HG03175 (cell line): Measurements from ENCODE around the gene GARIN3.

Experiments used
- ATAC-seq: cut with Tn5 transposase; IDR thresholded peaks from one replicate; pipeline ENCODE4 v1.9.1; 2021; ENCODE audit warnings: mild to moderate bottlenecking, moderate library complexity; ENCODE audit not compliant: unreplicated experiment

The GARIN3 gene

DNA sequence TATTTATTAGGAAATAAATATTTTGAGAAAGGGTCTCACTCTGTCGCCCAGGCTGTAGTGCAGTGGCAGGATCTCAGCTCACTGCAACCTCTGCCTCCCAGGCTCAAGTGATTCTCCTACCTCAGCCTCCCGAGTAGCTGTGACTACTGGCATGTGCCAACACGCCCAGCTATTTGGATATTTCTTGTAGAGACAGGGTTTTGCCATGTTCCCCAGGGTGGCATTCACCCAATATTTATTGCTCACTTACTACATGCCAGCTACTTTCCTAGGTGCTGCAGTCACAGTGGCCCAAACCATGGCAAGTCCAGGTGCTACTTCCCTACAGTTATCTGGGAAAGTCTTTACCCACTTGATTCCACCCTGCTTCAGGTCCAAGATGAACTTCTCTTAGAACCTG is 15.1 kb downstream of the GARIN3 start:
- no peak for ATAC-seq

DNA sequence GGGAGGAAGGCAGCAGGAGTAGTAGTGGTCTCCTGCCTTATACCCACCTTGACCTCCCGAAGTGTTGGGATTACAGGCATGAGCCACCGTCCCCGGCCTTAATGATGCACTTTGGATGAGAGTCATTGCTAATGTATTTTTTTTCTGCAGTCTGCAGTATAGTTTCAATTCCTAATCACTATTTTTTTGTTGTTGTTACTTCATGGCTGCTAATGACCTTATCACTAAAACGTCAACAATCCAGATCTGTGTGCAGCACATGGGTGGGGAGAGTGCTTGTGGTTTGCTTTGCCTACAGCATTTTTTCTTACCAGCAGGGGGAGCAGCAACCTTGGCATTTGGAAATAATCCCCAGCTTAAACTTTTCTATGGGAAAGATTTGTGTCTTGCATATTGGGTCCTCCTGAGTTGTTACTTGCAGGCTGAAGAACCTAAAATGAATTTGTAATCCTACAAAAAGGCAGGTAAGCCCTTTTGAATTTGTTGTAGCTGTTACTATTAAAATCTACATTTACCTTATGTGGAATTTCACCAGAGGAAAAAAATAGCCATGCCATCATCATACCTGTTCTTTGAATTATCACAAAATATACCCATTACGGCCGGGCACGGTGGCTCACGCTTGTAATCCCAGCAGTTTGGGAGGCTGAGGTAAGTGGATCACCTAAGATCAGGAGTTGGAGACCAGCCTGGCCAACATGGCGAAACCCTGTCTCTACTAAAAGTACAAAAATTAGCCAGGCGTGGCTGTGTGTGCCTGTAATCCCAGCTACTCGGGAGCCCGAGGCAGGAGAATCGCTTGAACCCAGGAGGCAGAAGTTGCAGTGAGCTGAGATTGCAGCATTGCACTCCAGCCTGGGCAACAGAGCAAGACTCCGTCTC is 17.1 kb downstream of the GARIN3 start:
- ATAC-seq, result peak; percentile 77

DNA sequence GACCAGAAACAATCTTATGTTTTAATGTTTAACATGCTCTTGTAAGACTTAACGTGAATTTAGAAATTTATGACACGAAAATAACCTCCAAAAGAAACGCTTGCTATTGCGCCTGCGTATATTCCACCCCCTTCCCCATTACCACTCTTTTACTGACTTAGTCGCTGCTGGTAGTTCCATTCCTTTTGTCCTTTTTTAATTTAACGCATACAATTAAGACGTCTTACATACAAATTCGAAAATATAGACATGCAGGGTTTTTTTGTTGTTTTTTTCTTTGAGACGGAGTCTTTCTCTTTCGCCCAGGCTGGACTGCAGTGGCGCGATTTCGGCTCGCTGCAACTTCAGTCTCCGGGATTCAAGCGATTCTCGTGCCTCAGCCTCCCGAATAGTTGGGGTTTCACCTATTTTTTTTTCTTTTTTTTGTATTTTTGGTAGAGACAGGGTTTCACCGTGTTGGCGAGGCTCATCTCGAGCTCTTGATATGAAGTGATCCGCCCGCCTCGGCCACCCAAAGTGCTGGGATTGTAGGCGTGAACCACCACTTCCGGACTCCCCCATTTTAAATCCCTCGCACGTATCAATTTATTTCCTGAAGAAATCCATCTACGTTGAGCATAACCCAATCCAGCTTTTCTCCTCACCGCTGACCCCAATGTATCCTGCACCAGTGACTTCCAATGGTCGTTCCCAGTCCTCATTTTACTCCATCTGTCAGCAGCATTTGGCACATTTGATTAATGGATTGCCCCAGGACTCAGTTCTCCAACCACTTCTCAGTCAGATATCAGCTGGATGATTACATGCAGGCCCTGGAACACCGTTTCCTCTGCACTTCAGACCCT is 22.7 kb downstream of the GARIN3 start:
- ATAC-seq, result peak; percentile 39

DNA sequence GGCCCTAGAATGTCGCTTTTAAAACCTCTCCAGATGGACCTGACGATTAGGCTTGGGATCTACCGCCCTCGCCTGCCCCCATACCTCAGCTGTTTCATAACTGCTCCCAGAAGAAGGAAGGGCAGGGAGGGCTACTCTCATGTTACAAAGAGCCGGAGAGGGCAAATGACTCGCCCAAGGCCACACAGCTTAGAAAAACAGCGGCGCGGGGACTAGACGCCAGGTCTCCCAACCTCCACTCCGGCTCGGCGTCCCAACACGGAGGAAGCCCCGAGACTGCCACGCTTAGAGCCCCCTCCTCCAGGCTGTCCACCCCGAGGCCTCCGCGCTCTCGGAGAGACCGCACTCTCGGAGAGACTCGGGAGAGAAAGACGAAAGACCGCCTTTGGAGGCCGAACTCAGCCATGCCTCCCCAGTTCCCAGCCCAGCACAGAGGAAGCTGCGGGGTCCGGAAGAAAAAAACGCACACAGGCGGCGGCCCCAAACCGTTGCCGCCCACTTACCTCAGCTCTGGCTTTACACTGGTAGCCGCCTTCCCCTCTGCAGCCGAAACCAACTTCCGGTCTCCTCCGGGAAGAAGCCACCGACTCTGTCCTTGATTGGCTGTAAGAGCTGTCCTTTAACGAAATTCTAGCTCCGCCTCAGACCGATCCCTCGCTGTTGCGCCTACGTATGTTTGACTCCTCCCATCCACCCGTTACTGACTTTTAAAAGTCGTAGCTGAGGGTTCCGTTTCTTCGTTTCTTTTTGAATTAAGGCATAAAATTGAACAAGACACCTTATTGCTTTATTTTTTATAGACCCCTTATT is 23.5 kb downstream of the GARIN3 start, which contains the start of gene MED7:
Gene MED7, minus strand, starts transcription at position 549 of the 810 bp plus-strand sequence. CDS start 3,434 bp downstream, outside the sequence.
- peak; percentile 100 for ATAC-seq

DNA sequence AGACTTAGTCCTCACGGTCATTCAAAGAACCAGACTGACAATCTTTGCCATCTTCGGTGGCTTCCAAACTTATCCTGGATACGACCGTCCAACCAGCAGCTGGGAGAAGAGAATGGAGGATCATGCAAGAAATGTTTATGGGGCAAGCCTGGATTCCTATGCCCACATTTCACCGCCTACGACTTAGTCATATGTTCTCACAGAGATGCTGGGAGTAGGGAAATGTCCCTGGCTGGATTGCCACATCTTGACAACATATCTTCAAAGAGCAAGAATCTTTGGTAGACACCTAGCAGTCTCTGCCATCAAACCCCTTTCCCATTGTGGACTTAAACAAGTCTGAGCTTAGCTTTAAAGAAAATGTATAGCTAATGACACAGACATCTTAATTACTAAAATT is 28.4 kb downstream of the GARIN3 start:
- ATAC-seq, result no peak

DNA sequence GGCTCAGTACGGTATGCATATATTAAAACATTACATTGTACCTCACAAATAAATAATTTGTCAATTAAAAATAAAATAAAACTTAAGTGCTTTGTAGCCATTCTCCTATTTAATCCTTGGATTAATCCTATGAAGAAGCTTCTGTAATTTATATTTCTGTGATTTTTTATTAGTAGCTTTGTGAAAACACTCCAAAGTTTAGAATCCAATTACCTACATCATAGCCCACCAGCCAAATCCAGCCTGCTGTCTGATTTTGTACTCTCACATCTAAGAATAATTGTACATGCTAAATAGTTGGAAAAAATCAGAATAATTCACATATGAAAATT is 33.8 kb downstream of the GARIN3 start:
- ATAC-seq, result no peak

DNA sequence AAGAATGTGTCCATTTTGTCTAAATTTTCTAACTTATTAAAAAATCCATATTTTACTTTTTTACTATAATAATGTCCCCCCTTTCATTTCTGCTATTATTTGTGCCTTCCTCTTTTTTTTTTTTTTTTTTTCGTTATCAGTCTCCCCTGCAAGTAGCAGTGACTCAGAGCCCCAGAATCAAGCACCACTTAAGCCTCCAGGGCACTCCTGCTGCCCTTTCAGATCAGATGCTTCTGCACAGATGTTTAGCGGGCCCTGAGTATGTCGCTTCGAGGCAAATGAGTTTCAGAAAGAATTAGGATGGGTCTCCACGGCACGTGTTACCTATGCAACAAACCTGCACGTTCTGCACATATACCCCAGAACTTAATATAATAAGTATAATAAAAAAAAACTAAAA is 35.1 kb downstream of the GARIN3 start:
- no peak for ATAC-seq

DNA sequence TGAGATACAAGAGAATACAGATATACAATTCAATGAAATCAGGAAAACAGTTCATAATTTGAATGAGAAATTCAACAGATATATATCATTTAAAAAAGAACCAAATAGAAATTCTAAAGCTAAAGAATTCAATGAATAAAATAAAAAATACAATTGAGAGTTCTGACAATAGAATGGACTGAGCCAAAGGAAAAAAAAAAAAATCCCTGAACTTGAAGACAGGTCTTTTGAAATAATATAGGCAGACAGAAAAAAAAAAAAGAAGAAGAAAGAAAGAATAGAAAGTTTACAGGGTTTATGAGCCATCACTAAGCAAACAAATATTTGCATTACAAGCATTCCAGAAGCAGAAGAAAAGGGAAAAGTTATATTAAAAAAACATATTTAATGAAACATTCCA is 44.4 kb downstream of the GARIN3 start:
- ATAC-seq, result no peak

DNA sequence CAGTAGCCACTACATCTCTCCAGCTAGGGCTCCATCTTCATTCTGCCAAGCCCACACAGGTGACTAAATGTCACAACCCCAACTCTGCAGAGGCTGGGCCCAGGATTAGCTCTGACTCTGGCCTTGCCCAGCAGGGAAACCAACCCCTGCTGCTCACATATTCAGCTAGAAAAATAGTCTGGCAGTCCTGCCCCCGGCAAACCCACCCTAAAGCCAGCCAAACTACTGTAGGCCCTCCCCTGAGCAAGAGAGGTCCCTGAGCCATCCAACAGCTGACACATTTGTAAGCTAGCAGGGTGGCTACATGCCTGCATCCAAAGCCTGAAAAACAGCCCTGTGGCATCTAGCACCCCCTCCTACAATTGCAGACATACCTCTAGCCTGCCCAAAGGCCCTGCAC is 46.0 kb downstream of the GARIN3 start:
- ATAC-seq, result no peak

DNA sequence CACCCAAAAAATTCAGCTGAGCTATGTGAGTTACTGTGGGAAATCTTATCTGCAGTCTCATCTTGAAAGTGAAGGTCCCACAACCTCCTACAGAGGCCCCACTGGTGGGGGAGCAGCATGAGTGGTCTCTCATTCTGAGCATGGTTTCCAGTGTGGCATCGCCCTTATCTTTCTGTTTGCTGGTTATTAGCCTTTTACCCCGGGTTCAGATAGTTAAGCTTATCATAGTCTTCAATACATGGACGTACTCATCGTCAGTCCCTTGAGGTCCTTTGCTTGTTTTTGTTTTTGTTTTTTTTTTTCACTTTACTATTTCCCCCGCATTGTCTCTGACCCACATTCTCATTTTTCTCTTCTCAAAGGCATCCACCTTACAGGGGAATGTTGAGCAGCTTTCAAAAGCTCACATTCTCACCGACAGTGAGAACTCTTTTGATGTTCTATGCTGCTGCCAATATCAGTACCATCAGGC is 49.5 kb downstream of the GARIN3 start:
- ATAC-seq, result peak; percentile 58

DNA sequence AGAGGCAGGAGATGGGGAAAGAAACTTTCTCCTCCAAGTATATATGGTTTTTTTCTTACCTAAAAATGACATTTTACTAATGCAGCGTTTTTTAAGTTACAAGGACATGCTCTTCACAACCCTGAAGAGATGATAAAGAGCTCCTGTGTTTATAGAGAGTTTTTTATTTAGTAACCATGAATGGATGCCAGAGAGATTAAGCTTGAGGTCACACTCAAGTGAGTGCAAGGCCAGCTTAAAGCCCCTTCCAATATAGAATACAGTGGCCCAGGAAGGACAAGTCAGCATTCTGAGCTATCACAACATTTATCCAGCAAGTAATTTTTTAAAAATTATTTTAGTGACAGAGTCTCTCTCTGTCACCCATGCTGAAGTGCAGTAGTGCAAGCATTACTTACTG is 50.6 kb downstream of the GARIN3 start:
- ATAC-seq, result no peak

DNA sequence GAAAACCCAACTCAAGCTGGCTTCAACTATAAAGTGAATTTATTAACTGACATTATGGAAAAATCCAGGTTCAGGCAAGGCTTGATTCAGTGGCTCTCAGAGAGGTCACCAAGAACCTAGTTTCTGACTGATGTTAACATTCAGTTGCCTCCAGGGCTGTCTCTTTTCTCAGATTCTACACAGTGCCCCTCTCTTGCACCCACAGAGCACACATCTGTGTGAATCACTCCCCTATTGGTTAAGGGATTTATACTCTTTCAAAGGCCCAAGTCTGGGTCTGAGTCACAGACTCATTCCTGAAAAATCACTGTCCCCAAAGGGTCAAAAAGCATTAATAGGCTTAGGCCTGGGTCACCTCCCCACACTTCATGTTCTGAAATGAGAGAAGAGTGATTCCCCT is 51.1 kb downstream of the GARIN3 start:
- ATAC-seq, result no peak

DNA sequence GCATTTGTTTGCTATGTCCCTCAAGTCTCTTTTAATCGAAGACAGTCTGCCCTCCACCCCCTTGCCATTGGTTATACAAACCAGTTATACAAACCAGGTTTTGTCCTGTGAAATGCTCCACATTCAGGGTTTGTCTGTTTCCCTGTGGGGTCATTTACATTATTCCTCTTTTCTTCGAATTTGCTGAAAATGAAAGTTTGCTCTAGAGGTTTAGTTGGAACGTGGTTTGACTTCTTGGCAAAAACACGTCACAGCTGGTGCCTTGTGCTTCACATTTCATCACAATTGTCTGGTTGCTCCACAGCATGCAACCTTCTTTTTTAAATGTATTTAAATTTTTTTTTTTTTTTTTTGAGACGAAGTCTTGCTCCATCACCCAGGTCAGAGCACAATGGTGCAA is 53.1 kb downstream of the GARIN3 start:
- ATAC-seq, result no peak
